ENCODE results near the gene DEUP1.

GRCh38 chr11:93485983-93486382 is 155.4 kb downstream of the DEUP1 start:
- TF ChIP-seq POLR2A (IDR thresholded peaks at IDR 0.05): no peak
- TF ChIP-seq, protein P1, sequence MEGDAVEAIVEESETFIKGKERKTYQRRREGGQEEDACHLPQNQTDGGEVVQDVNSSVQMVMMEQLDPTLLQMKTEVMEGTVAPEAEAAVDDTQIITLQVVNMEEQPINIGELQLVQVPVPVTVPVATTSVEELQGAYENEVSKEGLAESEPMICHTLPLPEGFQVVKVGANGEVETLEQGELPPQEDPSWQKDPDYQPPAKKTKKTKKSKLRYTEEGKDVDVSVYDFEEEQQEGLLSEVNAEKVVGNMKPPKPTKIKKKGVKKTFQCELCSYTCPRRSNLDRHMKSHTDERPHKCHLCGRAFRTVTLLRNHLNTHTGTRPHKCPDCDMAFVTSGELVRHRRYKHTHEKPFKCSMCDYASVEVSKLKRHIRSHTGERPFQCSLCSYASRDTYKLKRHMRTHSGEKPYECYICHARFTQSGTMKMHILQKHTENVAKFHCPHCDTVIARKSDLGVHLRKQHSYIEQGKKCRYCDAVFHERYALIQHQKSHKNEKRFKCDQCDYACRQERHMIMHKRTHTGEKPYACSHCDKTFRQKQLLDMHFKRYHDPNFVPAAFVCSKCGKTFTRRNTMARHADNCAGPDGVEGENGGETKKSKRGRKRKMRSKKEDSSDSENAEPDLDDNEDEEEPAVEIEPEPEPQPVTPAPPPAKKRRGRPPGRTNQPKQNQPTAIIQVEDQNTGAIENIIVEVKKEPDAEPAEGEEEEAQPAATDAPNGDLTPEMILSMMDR (IDR thresholded peaks at IDR 0.05): no peak
